H1 (cell line): Measurements from ENCODE around the gene URAD. TPM values are rescaled to one million over a fixed set of nuclear protein-coding genes. Genes with fewer than 3 reads are reported as not detected.

ENCODE experiments used
- CTCF ChIA-PET: fragments of 300-600 bp; sonication (Branson Sonifier 250); formaldehyde crosslinking; loops from one replicate; lab custom pipeline; 2021; ENCODE audit not compliant: partially characterized antibody; lab: Charles Lee
- POLR2A ChIA-PET: fragments of 300-600 bp; sonication (Branson Sonifier 250); formaldehyde crosslinking; loops from one replicate; lab custom pipeline; 2021; ENCODE audit warnings: inconsistent platforms; ENCODE audit not compliant: partially characterized antibody; lab: Charles Lee
- DNase-seq, 2 experiments: peaks; one replicate each; pipeline versions ENCODE4 v3.0.0 to v3.0.0-alpha.2; 2010 to 2022; ENCODE audit warnings: low spot score in 2 of 2, low read depth in 1 of 2, mixed read lengths in 1 of 2
- FAIRE-seq: peaks from 2 replicates; lab custom pipeline; 2011; peaks lifted over from hg19 to GRCh38; lab: Jason Lieb, UNC
- H2AFZ ChIP-seq: 2 replicates; pipeline ENCODE4 v1.8.1; 2012; ENCODE audit warnings: low read length, inconsistent platforms
- H2AK5ac ChIP-seq: 2 replicates; pipeline ENCODE4 v1.6.1; 2013; ENCODE audit warnings: low read depth, low read length
- H2BK120ac ChIP-seq: replicated peaks from 2 replicates; pipeline ENCODE3; 2013; ENCODE audit warnings: low read depth, low read length, inconsistent platforms
- H2BK12ac ChIP-seq: 2 replicates; pipeline ENCODE4 v1.6.1; 2013; ENCODE audit warnings: low read depth, low read length
- H2BK15ac ChIP-seq: 2 replicates; pipeline ENCODE4 v1.6.1; 2013; ENCODE audit warnings: low read length
- H2BK20ac ChIP-seq: 2 replicates; pipeline ENCODE4 v1.6.1; 2013; ENCODE audit warnings: low read length
- H2BK5ac ChIP-seq: 2 replicates; pipeline ENCODE4 v1.6.1; 2013; ENCODE audit warnings: low read depth, low read length
- H3K14ac ChIP-seq: 2 replicates; pipeline ENCODE4 v1.6.1; 2013; ENCODE audit warnings: inconsistent platforms; ENCODE audit not compliant: insufficient read length
- H3K18ac ChIP-seq: 2 replicates; pipeline ENCODE4 v1.6.1; 2013; ENCODE audit warnings: low read length; ENCODE audit errors: extremely low read depth
- H3K23ac ChIP-seq: 2 replicates; pipeline ENCODE4 v1.6.1; 2013; ENCODE audit warnings: inconsistent platforms; ENCODE audit not compliant: insufficient read length
- H3K23me2 ChIP-seq: 2 replicates; pipeline ENCODE4 v1.6.1; 2013; ENCODE audit warnings: low read depth, low read length
- H3K27ac ChIP-seq: 2 replicates; pipeline ENCODE4 v1.6.1; 2011; ENCODE audit warnings: low read depth, low read length, inconsistent platforms
- H3K27me3 ChIP-seq, 4 experiments: replicated peaks in 1 of 4; 1 replicate in 1 of 4; 2 replicates in 3 of 4; pipeline versions ENCODE4 v1.6.1 to v1.8.1; 2011 to 2013; ENCODE audit warnings: low read length in 3 of 4, mild to moderate bottlenecking in 3 of 4, inconsistent platforms in 2 of 4, mixed read lengths in 2 of 4, moderate library complexity in 1 of 4; ENCODE audit not compliant: control insufficient read depth in 3 of 4, insufficient read depth in 3 of 4; ENCODE audit errors: extremely low read depth in 1 of 4
- H3K36me3 ChIP-seq, 4 experiments: 2 replicates each; pipeline versions ENCODE4 v1.6.1 to v1.8.1; 2011 to 2013; ENCODE audit warnings: mild to moderate bottlenecking in 4 of 4, low read length in 3 of 4, moderate library complexity in 2 of 4, control low read depth in 1 of 4, inconsistent platforms in 1 of 4; ENCODE audit not compliant: insufficient read depth in 4 of 4, control insufficient read depth in 2 of 4
- H3K4ac ChIP-seq: replicated peaks from 2 replicates; pipeline ENCODE3; 2013; ENCODE audit warnings: low read length, low read depth, mixed read lengths, inconsistent platforms; ENCODE audit not compliant: insufficient read length
- H3K4me1 ChIP-seq, 4 experiments: replicated peaks in 1 of 4; 1 replicate in 1 of 4; 2 replicates in 3 of 4; pipeline versions ENCODE4 v1.6.1 to v1.8.1; 2011 to 2013; ENCODE audit warnings: low read length in 3 of 4, inconsistent platforms in 2 of 4, mixed read lengths in 1 of 4; ENCODE audit not compliant: insufficient read depth in 4 of 4, control insufficient read depth in 3 of 4
- H3K4me2 ChIP-seq, 2 experiments: 2 replicates each; pipeline versions ENCODE4 v1.6.1 to v1.8.1; 2011 to 2013; ENCODE audit warnings: low read depth in 2 of 2, low read length in 2 of 2, control low read depth in 1 of 2, inconsistent platforms in 1 of 2, mild to moderate bottlenecking in 1 of 2; ENCODE audit not compliant: insufficient read depth in 1 of 2
- H3K4me3 ChIP-seq, 4 experiments: fragments of 200-600, 300-600 bp in 1 of 4; sonication (generic), shearing (Covaris generic), sonication (Bioruptor Twin) in 1 of 4; 2 replicates each; pipeline versions ENCODE4 v1.5.1 to v1.8.1; 2011 to 2016; ENCODE audit warnings: low read length in 4 of 4, low read depth in 3 of 4, control low read depth in 2 of 4, inconsistent platforms in 2 of 4, mild to moderate bottlenecking in 2 of 4, mixed read lengths in 1 of 4, moderate library complexity in 1 of 4; ENCODE audit not compliant: insufficient read depth in 2 of 4; ENCODE audit errors: extremely low read depth in 1 of 4
- H3K56ac ChIP-seq: replicated peaks from 2 replicates; pipeline ENCODE3; 2013; ENCODE audit warnings: low read depth, mild to moderate bottlenecking, mixed read lengths, low read length, inconsistent platforms; ENCODE audit not compliant: insufficient read length
- H3K79me1 ChIP-seq: 2 replicates; pipeline ENCODE4 v1.6.1; 2013; ENCODE audit warnings: low read depth, low read length, control low read depth
- H3K79me2 ChIP-seq, 2 experiments: 2 replicates each; pipeline versions ENCODE4 v1.6.1 to v1.8.1; 2012 to 2013; ENCODE audit warnings: low read length in 2 of 2, mild to moderate bottlenecking in 2 of 2, inconsistent platforms in 1 of 2; ENCODE audit not compliant: insufficient read depth in 2 of 2, control insufficient read depth in 1 of 2
- H3K9ac ChIP-seq, 4 experiments: replicated peaks in 1 of 4; 1 replicate in 1 of 4; 2 replicates in 3 of 4; pipeline versions ENCODE4 v1.6.1 to v1.8.1; 2011 to 2013; ENCODE audit warnings: low read depth in 3 of 4, low read length in 3 of 4, control low read depth in 2 of 4, mild to moderate bottlenecking in 2 of 4, moderate library complexity in 2 of 4, inconsistent platforms in 1 of 4; ENCODE audit errors: extremely low read depth in 1 of 4
- H3K9me3 ChIP-seq, 2 experiments: 2 replicates each; pipeline versions ENCODE4 v1.6.1 to v1.8.1; 2012 to 2013; ENCODE audit warnings: mild to moderate bottlenecking in 2 of 2, moderate library complexity in 2 of 2, control low read depth in 1 of 2, inconsistent platforms in 1 of 2, low read depth in 1 of 2, low read length in 1 of 2, mixed read lengths in 1 of 2; ENCODE audit not compliant: insufficient read depth in 2 of 2
- H4K20me1 ChIP-seq, 2 experiments: replicated peaks in 1 of 2; 2 replicates each; pipeline versions ENCODE3 to v1.8.1; 2011 to 2013; ENCODE audit warnings: inconsistent platforms in 2 of 2, low read length in 2 of 2, mild to moderate bottlenecking in 1 of 2; ENCODE audit not compliant: insufficient read depth in 2 of 2, control insufficient read depth in 1 of 2
- H4K5ac ChIP-seq: 2 replicates; pipeline ENCODE4 v1.6.1; 2013; ENCODE audit warnings: low read length, low read depth, mixed read lengths, inconsistent platforms; ENCODE audit not compliant: insufficient read length
- H4K8ac ChIP-seq: 2 replicates; pipeline ENCODE4 v1.8.0; 2013; ENCODE audit warnings: mild to moderate bottlenecking, moderate library complexity, low read length, inconsistent platforms; ENCODE audit not compliant: insufficient read depth; ENCODE audit errors: extremely low read depth
- H4K91ac ChIP-seq: replicated peaks from 2 replicates; pipeline ENCODE3; 2013; ENCODE audit warnings: low read length, mixed read lengths, inconsistent platforms; ENCODE audit not compliant: insufficient read length
- EP300 ChIP-seq, 2 experiments: IDR thresholded peaks; 1 replicate in 1 of 2; 2 replicates in 1 of 2; pipeline ENCODE4 v1.6.1; 2011 to 2012; ENCODE audit warnings: low read depth in 2 of 2, low read length in 2 of 2, mild to moderate bottlenecking in 2 of 2, borderline replicate concordance in 1 of 2, inconsistent platforms in 1 of 2, moderate library complexity in 1 of 2
- polyA plus RNA-seq, 7 experiments: library from polyadenylated mRNA; depleted of rRNA in 3 of 7; stranded (reverse) in 5 of 7; unstranded in 2 of 7; fragments of >200 nt in 5 of 7; fragments of 200-250 nt in 2 of 7; gene quantifications; 1 replicate in 5 of 7; 2 replicates in 1 of 7; 4 replicates in 1 of 7; pipeline versions ENCODE4 v1.2.1 to v1.2.3, GENCODE V29; 2011 to 2013; ENCODE audit warnings: missing spikeins in 2 of 7, mixed read lengths in 2 of 7
- total RNA-seq: library from RNA; stranded (reverse); fragmentation: NEBNext Ultra II Directional; extraction: Animal tissue kit (Norgen Biotek cat#: 25700); gene quantifications from 2 replicates; pipeline ENCODE4 v1.2.1, GENCODE V29; 2021

Gene URAD
- total and polyA plus RNA-seq, 2 of the 8 experiments (the other 6 are each of a cell fraction or from before 2014, with no cell fraction given), result not detected

- no peak overlapping the region for H2AFZ ChIP-seq
- H4K91ac ChIP-seq, result no peak overlapping the region
- H4K5ac ChIP-seq, result no peak overlapping the region
- no peak overlapping the region for H2AK5ac ChIP-seq
- H3K4me2 ChIP-seq, result no peak overlapping the region
- H3K27ac ChIP-seq, result no peak overlapping the region
- no peak overlapping the region for H3K4me3 ChIP-seq
- H3K36me3 ChIP-seq, result no peaks in the 10 kb centered on the region
- FAIRE-seq, result no peak
- no peak overlapping the region for H3K18ac ChIP-seq
- CTCF ChIA-PET, result interaction anchor here (0.6 to 1.1 kb wide), 3 partner anchors 12 to 466 kb away, joined by 3 to 4 read pairs (median 3); no protein-coding TSS in a partner anchor
- no peaks in the 10 kb centered on the region for H3K27me3 ChIP-seq
- H3K4me1 ChIP-seq, result no peaks in the 10 kb centered on the region; a peak in 1 of 7 replicates
- no peaks in the 10 kb centered on the region for H3K79me1 ChIP-seq
- no peaks in the 10 kb centered on the region for H3K23me2 ChIP-seq
- H2BK15ac ChIP-seq, result no peak overlapping the region
- DNase-seq, result no peak
- POLR2A ChIA-PET, result interaction anchor here (1.0 kb wide), 1 partner anchor 12 kb away, joined by 3 read pairs; no protein-coding TSS in a partner anchor
- TF ChIP-seq EP300 (IDR thresholded peaks at IDR 0.05; ENCODE audit: borderline replicate concordance in 1 of 2, low read depth in 2 of 2, low read length in 2 of 2), result no peak
- H4K20me1 ChIP-seq, result no peaks in the 10 kb centered on the region
- no peak overlapping the region for H2BK120ac ChIP-seq
- H3K9me3 ChIP-seq, result no peaks in the 10 kb centered on the region
- no peak overlapping the region for H2BK12ac ChIP-seq
- no peak overlapping the region for H3K14ac ChIP-seq
- H4K8ac ChIP-seq, result no peak overlapping the region
- no peak overlapping the region for H3K4ac ChIP-seq
- H3K9ac ChIP-seq, result no peak overlapping the region
- no peak overlapping the region for H3K56ac ChIP-seq
- H2BK5ac ChIP-seq, result no peak overlapping the region
- no peak overlapping the region for H3K23ac ChIP-seq
- H3K79me2 ChIP-seq, result no peaks in the 10 kb centered on the region
- H2BK20ac ChIP-seq, result no peak overlapping the region
These were observed 24.4 kb upstream of the URAD start for GRCh38 chr13:28012896-28013295.
